Transverse colon (tissue), 4 donors: ENCODE results near the gene RTKN2. TPM values are rescaled to one million over a fixed set of nuclear protein-coding genes. Genes with fewer than 3 reads are reported as not detected.
"Not testable (repeated sequence)": the region's sequence is repeated elsewhere in the genome, so short reads cannot be mapped to it uniquely, and the experiment has no call there.

Experiments used
- DNase-seq: peaks from one replicate; pipeline ENCODE4 v3.0.0-alpha.2; 2019
- H3K27ac ChIP-seq, 4 donors: fragments of 200-600 bp; sonication (generic); 2 replicates each; pipeline ENCODE4 v1.5.1; 2016 to 2018; ENCODE audit warnings: inconsistent platforms in 4 of 4
- H3K27me3 ChIP-seq: fragments of 200-600 bp; sonication (generic); 2 replicates; pipeline ENCODE4 v1.5.1; 2017; ENCODE audit warnings: inconsistent platforms
- H3K36me3 ChIP-seq, 4 donors: fragments of 200-600 bp; sonication (generic); 2 replicates each; pipeline ENCODE4 v1.5.1; 2017 to 2019; ENCODE audit warnings: inconsistent platforms in 4 of 4
- H3K4me1 ChIP-seq, 4 donors: fragments of 200-600 bp; sonication (generic); 2 replicates each; pipeline ENCODE4 v1.5.1; 2017 to 2020; ENCODE audit warnings: inconsistent platforms in 4 of 4
- H3K4me3 ChIP-seq, 4 donors: fragments of 200-600 bp; sonication (generic); 1 replicate in 1 of 4; 2 replicates in 3 of 4; pipeline versions ENCODE4 v1.5.1 to v1.6.1; 2017 to 2019; ENCODE audit warnings: inconsistent platforms in 4 of 4
- H3K9me3 ChIP-seq, 2 donors: fragments of 200-600 bp; sonication (generic); 2 replicates each; pipeline ENCODE4 v1.5.1; 2017 to 2019; ENCODE audit warnings: inconsistent platforms in 2 of 2
- CTCF ChIP-seq, 5 experiments: fragments of 200-600 bp in 3 of 5; fragments of 450-650 bp in 2 of 5; sonication (generic) in 3 of 5; IDR thresholded peaks; 1 replicate in 2 of 5; 2 replicates in 3 of 5; pipeline ENCODE4 v1.5.1; 2016 to 2017; ENCODE audit warnings: antibody characterized with exemption in 5 of 5, inconsistent platforms in 3 of 5, mild to moderate bottlenecking in 2 of 5, moderate library complexity in 1 of 5
- EP300 ChIP-seq: sonication (generic); formaldehyde crosslinking; IDR thresholded peaks from one replicate; pipeline ENCODE4 v1.6.1; 2017; ENCODE audit warnings: antibody characterized with exemption, low read depth
- POLR2A ChIP-seq: fragments of 450-650 bp; IDR thresholded peaks from one replicate; pipeline ENCODE4 v1.6.1; 2016; ENCODE audit warnings: antibody characterized with exemption, mild to moderate bottlenecking, moderate library complexity
- POLR2AphosphoS5 ChIP-seq, 3 donors: sonication (generic); formaldehyde crosslinking; IDR thresholded peaks; one replicate each; pipeline ENCODE4 v1.6.1; 2016; ENCODE audit warnings: antibody characterized with exemption in 3 of 3
- WGBS, 2 donors: methylation state at CpG; one replicate each; pipeline ENCODE4 v1.1.5; 2018; ENCODE audit warnings: low coverage in 1 of 2; 5-methylcytosine and 5-hydroxymethylcytosine counted together
- in situ Hi-C, 4 donors: fragments of 200-750 bp; cut with MboI; loops; one replicate each; pipeline versions ENCODE4 v1.15.0 to v1.15.1; 2017; ENCODE audit warnings: low sequenced_read_pairs in 3 of 4, low pct_ligation_motif_present in 1 of 4, low pct_unique_long_range_greater_than_20kb in 1 of 4
- intact Hi-C: fragments of 100-400 bp; cut with DNase I; formaldehyde crosslinking; loops from one replicate; pipeline ENCODE4 v1.15.1; 2023; ENCODE audit warnings: low total_unique reads
- total RNA-seq, 4 donors: library from RNA; depleted of rRNA; stranded (reverse); fragments of >200 nt; gene quantifications; one replicate each; pipeline ENCODE4 v1.1.0, GENCODE V29; 2016

The RTKN2 gene
- total RNA-seq, 4 donors from 2014 or later = under 0.01 to 2.7 (median 0.68) TPM; not detected in 1

- TF ChIP-seq POLR2AphosphoS5 (IDR thresholded peaks at IDR 0.05) (no peak), CTCF (IDR thresholded peaks at IDR 0.05) (no peak), EP300 (no peak), POLR2A (no peak)
- no peaks in the 10 kb centered on the region for H3K27me3 ChIP-seq
- no peak overlapping the region for H3K27ac ChIP-seq
- no peak for DNase-seq
- intact Hi-C loops (no loop called here), in situ Hi-C loops (no loop called here)
- no peak overlapping the region for H3K4me3 ChIP-seq
- no peaks in the 10 kb centered on the region for H3K36me3 ChIP-seq
- no peaks in the 10 kb centered on the region for H3K4me1 ChIP-seq
- no peaks in the 10 kb centered on the region for H3K9me3 ChIP-seq
- WGBS, 2 donors = 68% methylated on average over 5 of the region's 5 CpGs
Measured at GRCh38 chr10:62297857-62298256, 29.2 kb upstream of the RTKN2 start.

GRCh38 chr10:62284221-62284620 lies 15.6 kb upstream of the RTKN2 start:
- Histone ChIP-seq H3K9me3 (no peaks in the 10 kb centered on the region), H3K36me3 (no peaks in the 10 kb centered on the region), H3K4me1 (no peaks in the 10 kb centered on the region), H3K27me3 (no peaks in the 10 kb centered on the region), H3K4me3 (no peak overlapping the region), H3K27ac (no peak overlapping the region)
- DNase-seq = no peak
- in situ Hi-C loops (no loop called here), intact Hi-C loops (no loop called here)
- no peak for TF ChIP-seq CTCF (IDR thresholded peaks at IDR 0.05)
- no peak for TF ChIP-seq POLR2AphosphoS5 (IDR thresholded peaks at IDR 0.05)
- no peak for TF ChIP-seq EP300
- TF ChIP-seq POLR2A = no peak

- in situ Hi-C loops, H3K4me3 ChIP-seq, H3K36me3 ChIP-seq, intact Hi-C loops, H3K9me3 ChIP-seq, H3K27me3 ChIP-seq, H3K4me1 ChIP-seq, DNase-seq, H3K27ac ChIP-seq: not testable (repeated sequence)
- 93% methylated on average over 6 to 24 of the region's 24 CpGs for WGBS, 2 donors
Measured at GRCh38 chr10:62281348-62281747, 12.7 kb upstream of the RTKN2 start.

- H3K27ac ChIP-seq, H3K36me3 ChIP-seq, DNase-seq, in situ Hi-C loops, H3K9me3 ChIP-seq, H3K4me3 ChIP-seq, H3K27me3 ChIP-seq, intact Hi-C loops, H3K4me1 ChIP-seq: not testable (repeated sequence)
- 92% methylated on average over 22 of the region's 28 CpGs; no CpG with 5 or more reads in 1 of the 2 donors for WGBS, 2 donors
Measured at GRCh38 chr10:62280392-62280791, 11.7 kb upstream of the RTKN2 start.

- H3K4me1 ChIP-seq = no peaks in the 10 kb centered on the region
- H3K36me3 ChIP-seq = no peaks in the 10 kb centered on the region
- H3K27me3 ChIP-seq = no peaks in the 10 kb centered on the region
- intact Hi-C loops = no loop called here
- 66 to 70% methylated on average over 2 of the region's 2 CpGs for WGBS, 2 donors
- in situ Hi-C loops = no loop called here
- H3K27ac ChIP-seq = no peak overlapping the region
- DNase-seq = no peak
- no peak overlapping the region for H3K4me3 ChIP-seq
- TF ChIP-seq EP300 (no peak), CTCF (IDR thresholded peaks at IDR 0.05) (no peak), POLR2AphosphoS5 (IDR thresholded peaks at IDR 0.05) (no peak), POLR2A (no peak)
- H3K9me3 ChIP-seq = no peaks in the 10 kb centered on the region
Measured at GRCh38 chr10:62278441-62278910, 9.8 kb upstream of the RTKN2 start.
